DND-41 (cell line): ENCODE data around the gene MB21D2.

ENCODE experiments used
- ATAC-seq: fragments of 200-7000 bp; cut with Tn5 transposase; 3 replicates; pipeline ENCODE4 v1.9.1; 2021; ENCODE audit warnings: low read depth; ENCODE audit not compliant: insufficient read depth
- DNase-seq: peaks from one replicate; pipeline ENCODE4 v3.0.0-alpha.2; 2020
- H2AFZ ChIP-seq: 2 replicates; pipeline ENCODE4 v1.6.0; 2012; ENCODE audit warnings: low read depth, low read length
- H3K27ac ChIP-seq: 2 replicates; pipeline ENCODE4 v1.5.1; 2012; ENCODE audit warnings: low read length, inconsistent platforms
- H3K27me3 ChIP-seq: fragments of 200-600 bp; sonication (generic); 2 replicates; pipeline ENCODE4 v1.6.0; 2012; ENCODE audit warnings: low read length, mild to moderate bottlenecking, inconsistent platforms; ENCODE audit not compliant: insufficient read depth, poor library complexity
- H3K36me3 ChIP-seq: 2 replicates; pipeline ENCODE4 v1.5.1; 2012; ENCODE audit warnings: low read length, inconsistent platforms; ENCODE audit not compliant: insufficient read depth
- H3K4me1 ChIP-seq: 2 replicates; pipeline ENCODE4 v1.5.1; 2012; ENCODE audit warnings: mild to moderate bottlenecking, low read length; ENCODE audit not compliant: insufficient read depth
- H3K4me2 ChIP-seq: 2 replicates; pipeline ENCODE4 v1.6.0; 2012; ENCODE audit warnings: mild to moderate bottlenecking, moderate library complexity, low read length, inconsistent platforms; ENCODE audit not compliant: insufficient read depth
- H3K4me3 ChIP-seq, 2 experiments: fragments of 200-600 bp in 1 of 2; shearing (Covaris generic) in 1 of 2; 2 replicates each; pipeline ENCODE4 v1.5.1; 2012 to 2016; ENCODE audit warnings: inconsistent platforms in 2 of 2, low read length in 2 of 2, mild to moderate bottlenecking in 2 of 2, low read depth in 1 of 2, moderate library complexity in 1 of 2
- H3K79me2 ChIP-seq: 2 replicates; pipeline ENCODE4 v1.6.0; 2012; ENCODE audit warnings: low read length, inconsistent platforms; ENCODE audit not compliant: insufficient read depth
- H3K9ac ChIP-seq: 2 replicates; pipeline ENCODE4 v1.6.0; 2012; ENCODE audit warnings: low read depth, mild to moderate bottlenecking, inconsistent platforms, low read length, moderate library complexity
- H3K9me3 ChIP-seq: 2 replicates; pipeline ENCODE4 v1.5.1; 2012; ENCODE audit warnings: low read length, moderate library complexity, mild to moderate bottlenecking, inconsistent platforms; ENCODE audit not compliant: insufficient read depth, severe bottlenecking
- H4K20me1 ChIP-seq: 2 replicates; pipeline ENCODE4 v1.6.0; 2012; ENCODE audit warnings: low read length; ENCODE audit not compliant: insufficient read depth
- CTCF ChIP-seq: IDR thresholded peaks from 2 replicates; pipeline ENCODE4 v1.5.1; 2012; ENCODE audit warnings: borderline replicate concordance, low read length, moderate library complexity, mild to moderate bottlenecking; ENCODE audit not compliant: poor library complexity, severe bottlenecking; ENCODE audit errors: extremely low read depth
- EZH2 ChIP-seq: IDR thresholded peaks from 3 replicates; pipeline ENCODE4 v1.6.1; 2012; ENCODE audit warnings: borderline replicate concordance, low read depth, mild to moderate bottlenecking, moderate library complexity, low read length, inconsistent platforms; ENCODE audit not compliant: severe bottlenecking

MB21D2 gene

GRCh38 chr3:192880313-192880712 lies 37.3 kb downstream of the MB21D2 start:
- H3K4me2 ChIP-seq: no peak overlapping the region
- H4K20me1 ChIP-seq: no peaks in the 10 kb centered on the region
- H2AFZ ChIP-seq: no peak overlapping the region
- no peaks in the 10 kb centered on the region for H3K79me2 ChIP-seq
- no peak overlapping the region for H3K27ac ChIP-seq
- no peak for DNase-seq
- H3K36me3 ChIP-seq: no peaks in the 10 kb centered on the region
- no peak overlapping the region for H3K4me3 ChIP-seq
- no peaks in the 10 kb centered on the region for H3K9me3 ChIP-seq
- no peaks in the 10 kb centered on the region for H3K4me1 ChIP-seq
- no peak for TF ChIP-seq EZH2
- no peak for TF ChIP-seq CTCF
- H3K9ac ChIP-seq: no peak overlapping the region
- no peaks in the 10 kb centered on the region for H3K27me3 ChIP-seq
- no peak for ATAC-seq

- Histone ChIP-seq H3K4me2 (no peak overlapping the region), H3K9ac (no peak overlapping the region), H3K4me1 (no peaks in the 10 kb centered on the region), H3K4me3 (no peak overlapping the region), H3K36me3 (no peaks in the 10 kb centered on the region), H3K27me3 (no peaks in the 10 kb centered on the region), H3K9me3 (no peaks in the 10 kb centered on the region), H4K20me1 (no peaks in the 10 kb centered on the region), H3K79me2 (no peaks in the 10 kb centered on the region), H2AFZ (no peak overlapping the region), H3K27ac (no peak overlapping the region)
- no peak for DNase-seq
- ATAC-seq: no peak
- TF ChIP-seq EZH2: no peak
- TF ChIP-seq CTCF: no peak
Observed at GRCh38 chr3:192879346-192880031, 38.2 kb downstream of the MB21D2 start.

- no peak for DNase-seq
- Histone ChIP-seq H3K4me2 (no peak overlapping the region), H3K36me3 (no peaks in the 10 kb centered on the region), H4K20me1 (no peaks in the 10 kb centered on the region), H3K4me3 (no peak overlapping the region), H3K27ac (no peak overlapping the region), H3K27me3 (no peaks in the 10 kb centered on the region), H2AFZ (no peak overlapping the region), H3K9ac (no peak overlapping the region), H3K9me3 (no peaks in the 10 kb centered on the region), H3K4me1 (no peaks in the 10 kb centered on the region), H3K79me2 (no peaks in the 10 kb centered on the region)
- no peak for ATAC-seq
- TF ChIP-seq EZH2 (no peak), CTCF (no peak)
Observed at GRCh38 chr3:192875971-192876565, 41.6 kb downstream of the MB21D2 start.
